Measurements from ENCODE around the gene TCEA3. TPM values are rescaled to one million over a fixed set of nuclear protein-coding genes. Genes with fewer than 3 reads are reported as not detected.

The TCEA3 gene
- total and polyA plus RNA-seq, 12 donors: 25.1 to 93.0 (median 67.2) TPM

DNA sequence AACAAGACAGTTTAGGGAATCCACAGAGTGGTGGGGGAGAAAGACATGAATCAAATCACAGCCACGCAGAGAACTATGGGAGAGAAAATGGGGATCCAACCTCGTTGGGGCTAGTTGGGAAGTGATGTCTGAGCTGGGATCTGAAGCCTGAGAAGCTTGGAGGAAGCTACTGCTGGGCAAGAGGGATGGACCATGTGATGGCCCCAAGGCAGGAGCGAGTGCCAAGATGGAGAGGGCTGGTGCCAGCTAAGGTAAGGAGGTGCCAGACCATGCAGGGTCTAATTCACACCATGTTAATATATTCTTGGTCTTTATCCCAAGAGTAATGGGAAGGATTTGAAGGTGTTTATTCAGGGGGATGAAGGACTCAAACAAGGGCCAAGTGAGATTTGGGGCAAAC is 18.2 kb upstream of the TCEA3 start:
- peaks cover 0 to 91% (median 16%) of the 10 kb centered on the region in 9 donors for H3K36me3 ChIP-seq

DNA sequence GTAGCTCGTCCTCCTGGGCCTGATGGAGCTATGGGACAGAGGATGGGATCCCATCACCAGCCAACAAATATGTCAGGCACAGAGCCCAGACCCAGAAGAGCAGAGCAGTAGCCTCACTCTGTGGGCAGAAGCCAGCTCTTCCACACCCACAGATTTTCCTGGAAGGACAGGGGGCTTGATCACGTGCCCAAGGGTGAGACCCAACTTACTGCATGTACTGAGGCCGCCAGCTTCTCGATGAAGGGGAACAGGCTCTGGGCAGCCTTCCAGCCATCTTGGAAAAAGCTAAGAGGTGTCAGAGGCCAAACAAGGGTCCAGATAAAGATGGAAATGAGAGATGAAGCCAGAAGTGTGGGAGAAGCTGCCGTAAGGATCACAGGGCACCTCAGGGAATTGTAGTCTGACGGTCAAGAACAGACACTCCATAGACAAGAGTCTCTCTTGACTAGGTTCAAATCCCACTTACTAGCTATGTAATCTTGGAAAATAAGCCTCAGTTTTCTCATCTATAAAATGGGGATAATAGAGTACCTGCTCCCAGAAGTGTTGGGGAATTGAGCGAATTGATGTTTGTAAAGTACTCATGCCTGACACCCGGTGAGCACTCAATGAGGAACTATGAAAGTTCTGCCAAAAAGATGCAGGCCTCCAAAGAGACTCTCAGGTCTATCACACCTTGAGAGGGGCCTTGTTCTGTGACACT is 17.0 kb upstream of the TCEA3 start:
- Histone ChIP-seq H3K4me3 (no peak overlapping the region), H3K4me1 (peaks cover 0 to 21% (median 0%) of the 10 kb centered on the region in 9 donors), H3K27ac (no peak overlapping the region), H3K27me3 (no peaks in the 10 kb centered on the region), H3K9me3 (no peaks in the 10 kb centered on the region), H3K36me3 (peaks cover 0 to 91% (median 16%) of the 10 kb centered on the region in 9 donors)
- DNase-seq (no peak), ATAC-seq (peak in 1 of 8 donors; percentile 16)
- WGBS, 2 donors: 65 to 75% methylated on average over 8 of the region's 8 CpGs
- TF ChIP-seq, protein P1, sequence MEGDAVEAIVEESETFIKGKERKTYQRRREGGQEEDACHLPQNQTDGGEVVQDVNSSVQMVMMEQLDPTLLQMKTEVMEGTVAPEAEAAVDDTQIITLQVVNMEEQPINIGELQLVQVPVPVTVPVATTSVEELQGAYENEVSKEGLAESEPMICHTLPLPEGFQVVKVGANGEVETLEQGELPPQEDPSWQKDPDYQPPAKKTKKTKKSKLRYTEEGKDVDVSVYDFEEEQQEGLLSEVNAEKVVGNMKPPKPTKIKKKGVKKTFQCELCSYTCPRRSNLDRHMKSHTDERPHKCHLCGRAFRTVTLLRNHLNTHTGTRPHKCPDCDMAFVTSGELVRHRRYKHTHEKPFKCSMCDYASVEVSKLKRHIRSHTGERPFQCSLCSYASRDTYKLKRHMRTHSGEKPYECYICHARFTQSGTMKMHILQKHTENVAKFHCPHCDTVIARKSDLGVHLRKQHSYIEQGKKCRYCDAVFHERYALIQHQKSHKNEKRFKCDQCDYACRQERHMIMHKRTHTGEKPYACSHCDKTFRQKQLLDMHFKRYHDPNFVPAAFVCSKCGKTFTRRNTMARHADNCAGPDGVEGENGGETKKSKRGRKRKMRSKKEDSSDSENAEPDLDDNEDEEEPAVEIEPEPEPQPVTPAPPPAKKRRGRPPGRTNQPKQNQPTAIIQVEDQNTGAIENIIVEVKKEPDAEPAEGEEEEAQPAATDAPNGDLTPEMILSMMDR (IDR thresholded peaks at IDR 0.05): no peak
- intact Hi-C loops (cut with DNase I): no loop called here

More for the DNA sequence above, 18.2 kb upstream of the TCEA3 start:
- TF ChIP-seq, protein P1 (IDR thresholded peaks at IDR 0.05): no peak
- 82 to 86% methylated on average over 3 of the region's 3 CpGs for WGBS, 2 donors
- intact Hi-C loops (cut with DNase I): no loop called here
- no peak overlapping the region for H3K27ac ChIP-seq
- DNase-seq: no peak
- H3K4me3 ChIP-seq: no peak overlapping the region
- no peaks in the 10 kb centered on the region for H3K27me3 ChIP-seq
- H3K4me1 ChIP-seq: peaks cover 0 to 21% (median 0%) of the 10 kb centered on the region in 9 donors
- no peaks in the 10 kb centered on the region for H3K9me3 ChIP-seq
- ATAC-seq: no peak

DNA sequence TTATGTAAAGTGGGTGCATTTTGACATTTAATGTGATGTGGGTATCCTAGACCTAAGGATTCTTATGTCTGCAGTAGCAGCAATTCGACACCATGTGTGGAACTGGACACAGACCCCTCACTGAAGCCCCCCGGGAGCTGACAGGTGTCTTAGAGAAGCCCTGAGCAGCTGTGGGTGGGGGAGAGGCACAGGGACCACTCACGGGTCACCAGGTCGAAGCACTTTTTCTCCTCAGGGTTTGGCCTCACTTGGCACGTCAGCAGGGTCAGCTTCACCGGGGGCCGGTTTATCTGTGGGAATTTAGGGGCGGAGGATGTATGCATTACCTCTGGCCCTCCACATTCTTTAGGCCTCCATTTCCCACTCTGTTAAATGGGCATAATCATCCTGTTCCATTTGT is 14.0 kb upstream of the TCEA3 start:
- Histone ChIP-seq H3K9me3 (no peaks in the 10 kb centered on the region), H3K4me3 (no peak overlapping the region), H3K27ac (no peak overlapping the region), H3K27me3 (no peaks in the 10 kb centered on the region), H3K36me3 (peaks cover 0 to 99% (median 32%) of the 10 kb centered on the region in 9 donors), H3K4me1 (peaks cover 0 to 4% (median 0%) of the 10 kb centered on the region in 9 donors)
- TF ChIP-seq, protein P1 (IDR thresholded peaks at IDR 0.05): no peak
- WGBS, 2 donors: 82 to 87% methylated on average over 8 of the region's 8 CpGs
- DNase-seq: no peak
- intact Hi-C loops (cut with DNase I): no loop called here
- no peak for ATAC-seq

DNA sequence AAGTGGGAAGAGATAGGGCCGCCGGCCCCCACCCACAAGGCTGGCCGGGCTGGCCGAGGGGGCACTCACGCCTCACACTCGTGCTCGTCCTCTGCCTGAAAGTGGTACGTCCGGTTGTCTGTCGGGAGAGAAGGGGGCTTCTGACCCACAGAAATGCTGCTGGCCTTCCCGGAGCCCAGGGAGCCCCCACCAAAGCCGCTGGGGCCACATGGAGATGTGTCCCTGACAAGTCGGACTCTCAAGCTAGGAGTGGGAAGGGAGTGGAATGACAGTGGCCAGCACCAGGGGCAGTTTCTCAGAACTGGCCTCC is 12.8 kb upstream of the TCEA3 start:
- H3K27ac ChIP-seq: no peak overlapping the region
- no peak overlapping the region for H3K4me3 ChIP-seq
- H3K4me1 ChIP-seq: no peaks in the 10 kb centered on the region
- WGBS, 2 donors: 89 to 92% methylated on average over 13 of the region's 13 CpGs
- DNase-seq (no peak), ATAC-seq (no peak)
- H3K36me3 ChIP-seq: peaks cover 0 to 99% (median 44%) of the 10 kb centered on the region in 9 donors
- intact Hi-C loops (cut with DNase I): no loop called here
- no peaks in the 10 kb centered on the region for H3K9me3 ChIP-seq
- TF ChIP-seq, protein P1 (IDR thresholded peaks at IDR 0.05): no peak
- H3K27me3 ChIP-seq: no peaks in the 10 kb centered on the region
